A549 (cell line): ENCODE results near the gene CIDEA.

Source experiments
- CTCF ChIP-seq: fragments of >200 bp; sonication (Bioruptor Twin); formaldehyde crosslinking; IDR thresholded peaks from 3 replicates; pipeline ENCODE4 v1.5.1; 2016
- EHF ChIP-seq: fragments of 250-450 bp; sonication (Bioruptor Pico); IDR thresholded peaks from 2 replicates; pipeline ENCODE4 v1.5.0; 2020; ENCODE audit warnings: mild to moderate bottlenecking
- ESRRA ChIP-seq: fragments of 150-350 bp; IDR thresholded peaks from 2 replicates; pipeline ENCODE4 v1.6.1; 2014; ENCODE audit warnings: mild to moderate bottlenecking, low read length, borderline replicate concordance
- HEYL ChIP-seq: fragments of 250-450 bp; sonication (Bioruptor Pico); IDR thresholded peaks from 2 replicates; pipeline ENCODE4 v1.8.0; 2021; ENCODE audit warnings: mild to moderate bottlenecking, moderate library complexity
- JUN ChIP-seq, 2 experiments: fragments of >200 bp; sonication (Bioruptor Twin); formaldehyde crosslinking; IDR thresholded peaks; 2 replicates in 1 of 2; 3 replicates in 1 of 2; pipeline ENCODE4 v1.6.1; 2016 to 2017
- POLR2A ChIP-seq: IDR thresholded peaks from 2 replicates; pipeline ENCODE4 v1.6.1; 2012; ENCODE audit warnings: mild to moderate bottlenecking, low read length
- RAD21 ChIP-seq, 2 experiments: fragments of >200 bp in 1 of 2; sonication (Bioruptor Twin) in 1 of 2; formaldehyde crosslinking in 1 of 2; IDR thresholded peaks in 1 of 2; conservative IDR thresholded peaks in 1 of 2; 2 replicates in 1 of 2; 3 replicates in 1 of 2; pipeline ENCODE4 v1.6.1; 2012 to 2018; ENCODE audit warnings: inconsistent platforms in 1 of 2
- TF ChIP-seq, protein P1 (sequence below): fragments of 200-600 bp; sonication (generic); IDR thresholded peaks from 2 replicates; pipeline ENCODE4 v1.6.1; 2016; ENCODE audit warnings: antibody characterized with exemption, mild to moderate bottlenecking, moderate library complexity
- TF ChIP-seq, protein P2 (sequence below): IDR thresholded peaks from 2 replicates; pipeline ENCODE4 v1.6.1; 2012; ENCODE audit warnings: low read depth, borderline replicate concordance

DNA sequence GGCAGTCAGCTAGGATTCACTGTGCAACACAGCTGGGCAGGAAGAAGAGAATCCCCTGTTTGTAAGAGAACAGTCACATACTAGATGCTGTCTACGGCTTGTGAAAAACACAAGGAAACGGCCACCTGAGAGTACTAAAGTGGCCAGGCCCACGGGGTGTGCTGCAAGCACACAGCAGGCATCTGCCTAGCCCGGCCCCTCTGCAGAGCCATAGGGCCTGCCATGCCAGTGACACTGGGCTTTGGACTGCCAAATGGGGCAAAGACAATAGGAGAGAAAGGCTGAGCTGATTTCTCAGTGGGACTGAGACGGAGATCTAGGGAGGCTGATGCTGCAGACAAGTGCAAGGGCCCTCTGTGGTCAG is 64.2 kb downstream of the CIDEA start:
- TF ChIP-seq, protein P1, sequence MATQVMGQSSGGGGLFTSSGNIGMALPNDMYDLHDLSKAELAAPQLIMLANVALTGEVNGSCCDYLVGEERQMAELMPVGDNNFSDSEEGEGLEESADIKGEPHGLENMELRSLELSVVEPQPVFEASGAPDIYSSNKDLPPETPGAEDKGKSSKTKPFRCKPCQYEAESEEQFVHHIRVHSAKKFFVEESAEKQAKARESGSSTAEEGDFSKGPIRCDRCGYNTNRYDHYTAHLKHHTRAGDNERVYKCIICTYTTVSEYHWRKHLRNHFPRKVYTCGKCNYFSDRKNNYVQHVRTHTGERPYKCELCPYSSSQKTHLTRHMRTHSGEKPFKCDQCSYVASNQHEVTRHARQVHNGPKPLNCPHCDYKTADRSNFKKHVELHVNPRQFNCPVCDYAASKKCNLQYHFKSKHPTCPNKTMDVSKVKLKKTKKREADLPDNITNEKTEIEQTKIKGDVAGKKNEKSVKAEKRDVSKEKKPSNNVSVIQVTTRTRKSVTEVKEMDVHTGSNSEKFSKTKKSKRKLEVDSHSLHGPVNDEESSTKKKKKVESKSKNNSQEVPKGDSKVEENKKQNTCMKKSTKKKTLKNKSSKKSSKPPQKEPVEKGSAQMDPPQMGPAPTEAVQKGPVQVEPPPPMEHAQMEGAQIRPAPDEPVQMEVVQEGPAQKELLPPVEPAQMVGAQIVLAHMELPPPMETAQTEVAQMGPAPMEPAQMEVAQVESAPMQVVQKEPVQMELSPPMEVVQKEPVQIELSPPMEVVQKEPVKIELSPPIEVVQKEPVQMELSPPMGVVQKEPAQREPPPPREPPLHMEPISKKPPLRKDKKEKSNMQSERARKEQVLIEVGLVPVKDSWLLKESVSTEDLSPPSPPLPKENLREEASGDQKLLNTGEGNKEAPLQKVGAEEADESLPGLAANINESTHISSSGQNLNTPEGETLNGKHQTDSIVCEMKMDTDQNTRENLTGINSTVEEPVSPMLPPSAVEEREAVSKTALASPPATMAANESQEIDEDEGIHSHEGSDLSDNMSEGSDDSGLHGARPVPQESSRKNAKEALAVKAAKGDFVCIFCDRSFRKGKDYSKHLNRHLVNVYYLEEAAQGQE: no peak
- TF ChIP-seq CTCF: no peak
- TF ChIP-seq HEYL (CRISPR knock-in tag): no peak
- no peak for TF ChIP-seq POLR2A
- TF ChIP-seq, protein P2, sequence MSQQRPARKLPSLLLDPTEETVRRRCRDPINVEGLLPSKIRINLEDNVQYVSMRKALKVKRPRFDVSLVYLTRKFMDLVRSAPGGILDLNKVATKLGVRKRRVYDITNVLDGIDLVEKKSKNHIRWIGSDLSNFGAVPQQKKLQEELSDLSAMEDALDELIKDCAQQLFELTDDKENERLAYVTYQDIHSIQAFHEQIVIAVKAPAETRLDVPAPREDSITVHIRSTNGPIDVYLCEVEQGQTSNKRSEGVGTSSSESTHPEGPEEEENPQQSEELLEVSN: no peak
- no peak for TF ChIP-seq EHF (CRISPR knock-in tag)
- TF ChIP-seq RAD21 (conservative IDR thresholded peaks at IDR 0.05 in 1 of 2, IDR thresholded peaks at IDR 0.05 in 1 of 2): no peak
- no peak for TF ChIP-seq JUN (IDR thresholded peaks at IDR 0.05)
- TF ChIP-seq ESRRA: no peak
